Prostate gland (tissue), 2 donors: ENCODE data around the gene AK8. TPM values are rescaled to one million over a fixed set of nuclear protein-coding genes. Genes with fewer than 3 reads are reported as not detected.
"Not testable (repeated sequence)": the region's sequence is repeated elsewhere in the genome, so short reads cannot be mapped to it uniquely, and the experiment has no call there.

Experiments used
- DNase-seq: peaks from one replicate; pipeline ENCODE4 v3.0.0-alpha.2; 2019; ENCODE audit warnings: low spot score
- H3K27ac ChIP-seq, 2 donors: fragments of 200-600 bp; sonication (generic); 2 replicates each; pipeline ENCODE4 v1.5.1; 2017 to 2019
- H3K27me3 ChIP-seq: fragments of 200-600 bp; sonication (generic); replicated peaks from 2 replicates; pipeline ENCODE4 v1.5.1; 2019; ENCODE audit not compliant: insufficient read depth
- H3K36me3 ChIP-seq, 2 donors: fragments of 200-600 bp; sonication (generic); 1 replicate in 1 of 2; 2 replicates in 1 of 2; pipeline versions ENCODE4 v1.5.1 to v1.8.1; 2017 to 2019
- H3K4me1 ChIP-seq: fragments of 200-600 bp; sonication (generic); replicated peaks from 2 replicates; pipeline ENCODE4 v1.5.1; 2019
- H3K4me3 ChIP-seq, 2 donors: fragments of 200-600 bp; sonication (generic); 2 replicates each; pipeline ENCODE4 v1.5.1; 2017 to 2019
- H3K9me3 ChIP-seq: fragments of 200-600 bp; sonication (generic); 2 replicates; pipeline ENCODE4 v1.5.1; 2017
- POLR2A ChIP-seq: fragments of 450-650 bp; IDR thresholded peaks from one replicate; pipeline ENCODE4 v1.6.1; 2016; ENCODE audit warnings: antibody characterized with exemption, mild to moderate bottlenecking
- POLR2AphosphoS5 ChIP-seq: sonication (generic); formaldehyde crosslinking; IDR thresholded peaks from one replicate; pipeline ENCODE4 v1.6.1; 2017; ENCODE audit warnings: antibody characterized with exemption
- WGBS: methylation state at CpG from one replicate; pipeline ENCODE4 v1.1.5; 2018; 5-methylcytosine and 5-hydroxymethylcytosine counted together
- intact Hi-C: fragments of 100-400 bp; cut with DNase I; formaldehyde crosslinking; loops from one replicate; pipeline ENCODE4 v1.14.2; 2022
- total RNA-seq, 2 donors: library from RNA; depleted of rRNA; stranded (reverse); fragments of >200 nt; gene quantifications; one replicate each; pipeline ENCODE4 v1.1.0, GENCODE V29; 2016
- TF ChIP-seq, protein P1 (sequence below), 4 experiments: fragments of 200-600 bp in 2 of 4; fragments of 450-650 bp in 2 of 4; sonication (generic) in 2 of 4; IDR thresholded peaks; 1 replicate in 3 of 4; 2 replicates in 1 of 4; pipeline ENCODE4 v1.5.1; 2016 to 2019; ENCODE audit warnings: antibody characterized with exemption in 4 of 4, mild to moderate bottlenecking in 2 of 4, moderate library complexity in 2 of 4

Gene AK8
- total RNA-seq, 2 donors from 2014 or later, result 3.3 to 4.1 TPM

DNA sequence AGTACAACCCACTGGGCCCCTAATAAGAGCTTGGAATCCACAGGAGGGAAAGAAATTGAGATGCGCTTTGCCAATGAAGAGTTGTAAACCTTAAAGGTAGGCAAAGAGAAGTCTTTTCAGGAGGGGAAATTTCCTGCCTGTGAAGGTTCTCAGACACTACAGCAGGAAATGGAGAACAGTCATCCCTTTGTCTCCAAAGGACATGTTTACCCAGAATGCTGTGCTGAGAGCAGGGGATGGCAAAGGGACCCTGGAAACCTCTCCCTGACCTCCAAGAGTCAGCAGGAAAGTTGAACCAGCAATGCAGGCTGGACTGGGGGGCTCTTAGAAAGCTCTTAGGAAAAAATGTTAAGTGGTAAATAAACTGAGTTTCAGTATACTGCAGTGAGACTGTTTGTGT, 103.2 kb downstream of the AK8 start:
- no peaks in the 10 kb centered on the region for H3K27me3 ChIP-seq
- H3K4me3 ChIP-seq, result no peak overlapping the region
- H3K4me1 ChIP-seq, result no peaks in the 10 kb centered on the region
- DNase-seq, result no peak
- intact Hi-C loops, result no loop called here
- 84% methylated on average over 1 of the region's 1 CpG for WGBS
- TF ChIP-seq, protein P1, sequence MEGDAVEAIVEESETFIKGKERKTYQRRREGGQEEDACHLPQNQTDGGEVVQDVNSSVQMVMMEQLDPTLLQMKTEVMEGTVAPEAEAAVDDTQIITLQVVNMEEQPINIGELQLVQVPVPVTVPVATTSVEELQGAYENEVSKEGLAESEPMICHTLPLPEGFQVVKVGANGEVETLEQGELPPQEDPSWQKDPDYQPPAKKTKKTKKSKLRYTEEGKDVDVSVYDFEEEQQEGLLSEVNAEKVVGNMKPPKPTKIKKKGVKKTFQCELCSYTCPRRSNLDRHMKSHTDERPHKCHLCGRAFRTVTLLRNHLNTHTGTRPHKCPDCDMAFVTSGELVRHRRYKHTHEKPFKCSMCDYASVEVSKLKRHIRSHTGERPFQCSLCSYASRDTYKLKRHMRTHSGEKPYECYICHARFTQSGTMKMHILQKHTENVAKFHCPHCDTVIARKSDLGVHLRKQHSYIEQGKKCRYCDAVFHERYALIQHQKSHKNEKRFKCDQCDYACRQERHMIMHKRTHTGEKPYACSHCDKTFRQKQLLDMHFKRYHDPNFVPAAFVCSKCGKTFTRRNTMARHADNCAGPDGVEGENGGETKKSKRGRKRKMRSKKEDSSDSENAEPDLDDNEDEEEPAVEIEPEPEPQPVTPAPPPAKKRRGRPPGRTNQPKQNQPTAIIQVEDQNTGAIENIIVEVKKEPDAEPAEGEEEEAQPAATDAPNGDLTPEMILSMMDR (IDR thresholded peaks at IDR 0.05), result no peak
- no peak for TF ChIP-seq POLR2A
- no peak for TF ChIP-seq POLR2AphosphoS5
- H3K36me3 ChIP-seq, result no peaks in the 10 kb centered on the region
- no peak overlapping the region for H3K27ac ChIP-seq
- no peaks in the 10 kb centered on the region for H3K9me3 ChIP-seq

GRCh38 chr9:132773764-132774339, 104.2 kb downstream of the AK8 start:
- Histone ChIP-seq H3K4me1 (no peaks in the 10 kb centered on the region), H3K36me3 (no peaks in the 10 kb centered on the region), H3K4me3 (no peak overlapping the region), H3K9me3 (no peaks in the 10 kb centered on the region), H3K27me3 (no peaks in the 10 kb centered on the region), H3K27ac (no peak overlapping the region)
- DNase-seq, result no peak
- intact Hi-C loops, result no loop called here
- 73% methylated on average over 7 of the region's 7 CpGs for WGBS
- no peak for TF ChIP-seq POLR2AphosphoS5
- no peak for TF ChIP-seq POLR2A
- TF ChIP-seq, protein P1 (IDR thresholded peaks at IDR 0.05), result no peak

- Histone ChIP-seq H3K4me3 (no peak overlapping the region), H3K36me3 (no peaks in the 10 kb centered on the region), H3K27ac (no peak overlapping the region), H3K27me3 (no peaks in the 10 kb centered on the region), H3K9me3 (no peaks in the 10 kb centered on the region), H3K4me1 (no peaks in the 10 kb centered on the region)
- intact Hi-C loops, result no loop called here
- TF ChIP-seq POLR2AphosphoS5 (no peak), POLR2A (no peak)
- TF ChIP-seq, protein P1 (IDR thresholded peaks at IDR 0.05), result no peak
- DNase-seq, result no peak
- WGBS, result 86% methylated on average over 2 of the region's 2 CpGs
Observed at GRCh38 chr9:132773093-132773492, 105.0 kb downstream of the AK8 start.

GRCh38 chr9:132771752-132772151, 106.3 kb downstream of the AK8 start:
- H3K4me3 ChIP-seq, H3K36me3 ChIP-seq, intact Hi-C loops, DNase-seq, H3K27me3 ChIP-seq, H3K4me1 ChIP-seq, H3K27ac ChIP-seq, H3K9me3 ChIP-seq: not testable (repeated sequence)
- WGBS, result 92% methylated on average over 5 of the region's 5 CpGs

DNA sequence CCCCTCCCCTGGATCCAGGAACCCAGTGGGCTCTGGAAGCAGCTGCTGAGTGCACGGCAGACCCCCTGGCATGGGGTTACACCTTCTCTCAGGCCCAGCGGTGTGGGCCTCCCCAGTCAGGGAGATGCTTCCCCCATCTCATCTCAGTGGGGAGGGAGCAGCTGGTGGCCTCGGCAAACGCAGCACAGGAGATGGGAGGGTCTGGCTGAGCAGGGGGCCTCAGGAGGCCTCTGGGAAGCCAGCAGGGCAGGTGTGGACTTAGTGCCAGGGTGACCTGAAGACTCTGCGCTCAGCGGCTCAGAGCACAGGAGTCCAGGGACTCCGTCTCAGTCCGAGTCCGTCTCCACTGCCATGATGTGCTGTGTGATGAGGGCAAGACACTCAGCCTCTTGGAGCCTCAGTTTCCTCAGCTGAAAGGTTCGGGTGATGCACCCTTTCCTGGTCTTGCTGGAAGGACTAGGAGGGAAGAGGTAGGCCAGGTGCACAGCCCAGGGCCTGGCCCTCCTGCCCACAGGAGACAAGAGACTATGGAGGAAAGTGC, 107.2 kb downstream of the AK8 start:
- H3K4me3 ChIP-seq, result peak overlapping the region; percentile 58 to 59
- no peak for DNase-seq
- no peak for TF ChIP-seq POLR2AphosphoS5
- TF ChIP-seq POLR2A, result no peak
- TF ChIP-seq, protein P1 (IDR thresholded peaks at IDR 0.05), result no peak
- no peaks in the 10 kb centered on the region for H3K36me3 ChIP-seq
- H3K27ac ChIP-seq, result peak overlapping the region in 1 of 2 donors; percentile 81
- no peaks in the 10 kb centered on the region for H3K4me1 ChIP-seq
- WGBS, result 87% methylated on average over 10 of the region's 10 CpGs
- intact Hi-C loops, result no loop called here
- H3K27me3 ChIP-seq, result no peaks in the 10 kb centered on the region
- H3K9me3 ChIP-seq, result no peaks in the 10 kb centered on the region
